NCI-H510A treated with DMSO at 0.1 percent for 48 hours (cell line): ENCODE data around the gene RASAL3.

Experiments
- DNase-seq: peaks from one replicate; lab custom pipeline; 2025; lab: John Stamatoyannopoulos, UW

RASAL3 gene

DNA sequence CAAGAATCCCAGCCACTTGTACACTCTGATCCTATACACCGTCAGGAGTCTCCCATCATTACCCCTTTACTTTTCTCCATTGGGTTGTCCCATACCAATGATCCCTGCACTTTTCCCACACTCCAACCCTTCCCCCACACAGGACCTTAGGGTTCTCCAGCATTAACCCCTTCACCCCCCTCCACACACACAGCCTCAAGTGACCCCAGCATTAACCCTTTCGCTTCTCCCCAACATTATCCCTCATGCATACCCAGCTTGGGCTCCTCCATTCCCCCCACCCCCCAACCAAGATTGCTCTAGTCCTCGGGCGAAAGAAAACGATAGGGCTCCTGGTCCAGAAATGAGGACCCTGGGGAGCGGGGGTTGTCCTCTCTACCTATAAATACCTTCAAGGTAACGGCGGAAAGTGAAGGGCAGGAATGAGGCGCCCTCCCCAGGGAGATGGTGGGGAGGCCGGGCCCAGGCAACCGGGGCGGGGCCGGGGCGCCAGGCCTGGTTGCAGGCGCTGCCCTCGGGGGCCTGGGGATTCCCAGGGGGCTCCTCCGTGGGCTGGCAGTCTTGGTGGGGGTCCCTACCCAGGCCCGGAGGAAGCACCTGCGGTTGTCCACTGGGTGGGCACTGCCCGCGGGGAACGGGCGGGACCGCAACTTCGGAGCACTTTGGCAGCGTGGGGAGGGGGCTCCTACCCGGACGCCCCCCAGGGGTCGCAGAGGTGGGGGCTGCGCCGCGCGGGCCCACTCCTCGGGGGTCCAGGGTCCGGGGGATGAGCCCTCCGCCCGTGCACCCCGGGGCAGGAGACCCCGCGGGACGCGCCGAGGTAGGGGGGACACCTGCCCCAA, 15.3 kb downstream of the RASAL3 start:
- DNase-seq, result no peak

- no peak for DNase-seq
Observed at GRCh38 chr19:15448044-15448777, 16.1 kb downstream of the RASAL3 start.

DNA sequence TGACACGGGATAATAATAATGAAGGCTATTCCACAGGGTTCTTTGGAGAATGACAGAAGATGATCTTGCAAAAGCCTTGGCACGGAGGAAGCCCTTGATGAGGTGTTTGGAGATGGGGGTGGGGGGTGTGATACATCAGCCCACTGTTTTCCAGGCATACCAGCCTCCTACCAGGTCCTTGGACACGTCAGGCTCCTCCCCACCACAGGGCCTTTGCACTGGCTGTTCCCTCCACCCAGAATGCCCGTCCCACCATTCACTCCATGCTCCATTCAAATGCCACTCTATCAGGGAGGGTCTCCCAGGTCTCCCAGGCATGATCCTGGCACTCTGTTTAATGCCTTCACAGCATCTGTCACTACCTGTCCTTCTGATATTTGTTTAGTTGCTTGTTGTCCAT, 17.3 kb downstream of the RASAL3 start:
- no peak for DNase-seq

GRCh38 chr19:15445807-15446376, 18.5 kb downstream of the RASAL3 start:
- DNase-seq, result no peak

- DNase-seq, result no peak
Observed at GRCh38 chr19:15445227-15445605, 19.1 kb downstream of the RASAL3 start.

DNA sequence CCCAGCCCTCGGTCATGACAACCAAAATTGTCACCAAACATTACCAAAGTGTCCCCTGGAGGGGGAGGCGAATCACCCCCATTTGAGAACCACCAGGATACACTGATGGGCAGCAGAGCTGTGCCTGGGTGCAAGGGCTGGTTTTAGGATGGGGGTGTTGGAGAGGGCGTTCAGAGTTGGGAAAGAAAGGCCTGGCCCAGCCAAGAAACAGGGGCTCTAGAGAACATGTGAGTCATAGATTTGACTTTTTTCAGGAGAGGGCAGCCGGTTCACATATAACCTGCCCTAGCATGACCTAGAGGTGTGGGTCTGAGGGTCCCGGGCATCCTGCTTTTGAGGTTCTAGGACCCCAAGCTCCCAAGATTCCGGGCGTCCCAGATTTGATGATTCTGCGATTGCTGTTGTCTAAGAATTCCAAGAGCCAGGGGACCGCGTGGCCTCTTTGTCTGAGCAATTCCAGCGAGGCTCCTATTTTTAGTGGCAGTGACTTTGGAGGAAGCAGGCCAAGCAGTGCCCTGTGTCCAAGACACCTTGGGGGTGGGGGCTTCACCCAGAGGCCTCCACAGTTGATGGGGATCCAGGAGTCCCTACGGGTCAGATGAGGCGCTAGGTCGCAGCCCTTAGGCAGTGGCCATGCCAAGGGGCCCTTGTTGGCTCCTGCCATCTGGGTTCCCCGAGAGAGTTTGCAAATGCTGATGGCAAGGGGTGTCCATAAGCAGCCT, 19.7 kb downstream of the RASAL3 start:
- no peak for DNase-seq

DNA sequence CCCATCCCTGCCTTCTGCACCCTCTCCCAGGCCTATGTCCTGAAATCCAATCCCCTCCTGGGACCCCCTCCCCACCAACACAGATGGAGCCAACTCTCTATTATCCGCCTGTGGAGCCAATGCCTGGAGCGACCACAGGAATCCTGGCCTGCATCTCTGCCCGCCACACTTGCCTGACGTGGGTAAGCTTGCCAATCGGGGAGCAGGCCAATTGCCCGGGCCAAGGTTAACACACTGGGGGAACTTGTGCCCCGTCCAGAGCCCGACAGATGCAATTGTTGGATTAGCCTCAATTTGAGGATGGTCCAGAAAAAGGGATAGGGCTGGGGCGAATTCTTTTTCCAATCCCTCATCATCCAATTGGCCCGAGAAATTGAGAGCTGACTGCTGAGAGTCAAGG, 20.5 kb downstream of the RASAL3 start:
- no peak for DNase-seq

GRCh38 chr19:15443325-15443724, 21.0 kb downstream of the RASAL3 start:
- DNase-seq, result no peak

DNA sequence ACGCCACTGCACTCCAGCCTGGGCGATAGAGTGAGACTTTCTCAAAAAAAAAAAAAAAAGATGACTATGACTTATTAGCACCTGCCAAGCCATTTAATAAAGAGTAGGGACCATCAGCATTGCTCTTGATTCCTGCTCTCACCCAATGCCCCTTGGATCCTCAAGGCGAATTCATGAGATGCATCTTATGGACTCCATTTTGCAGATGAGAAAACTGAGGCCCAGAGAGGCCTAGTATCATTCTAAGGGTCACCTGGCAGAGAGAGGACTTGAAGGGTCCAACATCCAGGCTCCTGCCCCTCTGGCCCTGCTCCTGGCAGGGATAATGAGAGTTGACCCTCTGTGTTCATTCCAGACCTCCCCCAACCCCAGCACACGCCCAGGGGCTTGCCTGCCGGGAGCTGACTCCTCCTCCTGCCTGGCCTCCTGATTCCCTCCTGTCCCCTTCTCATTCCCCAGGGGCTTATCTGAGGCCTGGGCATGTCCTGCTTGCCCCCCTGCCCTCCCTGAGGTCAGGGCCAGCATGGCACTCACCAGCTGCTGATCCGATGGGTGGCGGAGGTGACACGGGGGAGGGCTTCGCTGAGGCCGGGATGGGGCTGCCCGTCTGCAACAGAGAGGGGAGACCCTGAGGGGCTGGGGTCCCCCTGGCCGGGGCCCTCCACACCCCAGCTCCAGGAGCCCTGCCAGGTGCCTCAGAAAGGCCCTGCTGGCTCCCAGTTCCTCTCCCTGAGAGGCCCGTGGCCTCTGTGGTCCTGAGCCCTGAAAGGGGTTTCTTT, 22.0 kb downstream of the RASAL3 start:
- DNase-seq, result no peak

GRCh38 chr19:15441317-15441716, 23.0 kb downstream of the RASAL3 start:
- no peak for DNase-seq

GRCh38 chr19:15439821-15440641, 24.3 kb downstream of the RASAL3 start:
- no peak for DNase-seq

GRCh38 chr19:15439078-15439799, 25.1 kb downstream of the RASAL3 start:
- no peak for DNase-seq

DNA sequence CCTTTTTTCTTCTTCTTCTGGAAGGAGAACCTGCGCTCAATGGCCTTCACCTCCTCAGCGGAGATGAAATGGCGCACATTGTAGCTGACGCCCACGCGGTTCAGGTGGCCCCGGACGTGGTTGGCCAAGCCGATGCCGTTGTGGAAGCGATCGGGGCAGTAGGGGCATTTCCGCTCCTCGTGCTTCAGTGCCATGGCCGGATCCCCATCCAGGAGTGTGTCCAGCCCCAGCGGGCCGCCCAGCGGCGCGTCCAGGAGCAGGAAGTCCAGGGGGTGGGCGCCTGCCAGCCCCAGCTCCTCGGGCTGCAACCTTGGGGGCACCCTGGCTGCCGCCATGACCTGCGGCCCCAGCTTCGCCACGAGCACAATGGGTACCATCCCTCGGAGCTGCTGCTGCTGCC, 25.8 kb downstream of the RASAL3 start:
- DNase-seq, result no peak

GRCh38 chr19:15438124-15438496, 26.2 kb downstream of the RASAL3 start:
- DNase-seq, result no peak

- DNase-seq, result no peak
Observed at GRCh38 chr19:15437355-15438123, 26.8 kb downstream of the RASAL3 start.

DNA sequence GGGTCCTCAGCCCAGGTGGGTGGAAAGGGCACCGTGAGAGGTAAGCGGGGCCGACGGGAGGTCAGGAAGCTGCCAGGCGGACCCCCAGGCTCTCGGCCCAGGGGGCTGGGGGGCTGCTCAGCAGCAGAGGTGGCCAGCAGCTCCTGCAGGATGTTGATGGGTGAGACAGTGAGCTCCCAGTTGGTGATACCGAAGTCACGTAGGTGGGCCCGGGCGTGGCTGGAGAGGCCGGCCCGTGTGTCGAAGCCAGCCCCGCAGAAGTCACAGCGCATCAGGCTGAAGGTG, 27.6 kb downstream of the RASAL3 start:
- DNase-seq, result no peak

DNA sequence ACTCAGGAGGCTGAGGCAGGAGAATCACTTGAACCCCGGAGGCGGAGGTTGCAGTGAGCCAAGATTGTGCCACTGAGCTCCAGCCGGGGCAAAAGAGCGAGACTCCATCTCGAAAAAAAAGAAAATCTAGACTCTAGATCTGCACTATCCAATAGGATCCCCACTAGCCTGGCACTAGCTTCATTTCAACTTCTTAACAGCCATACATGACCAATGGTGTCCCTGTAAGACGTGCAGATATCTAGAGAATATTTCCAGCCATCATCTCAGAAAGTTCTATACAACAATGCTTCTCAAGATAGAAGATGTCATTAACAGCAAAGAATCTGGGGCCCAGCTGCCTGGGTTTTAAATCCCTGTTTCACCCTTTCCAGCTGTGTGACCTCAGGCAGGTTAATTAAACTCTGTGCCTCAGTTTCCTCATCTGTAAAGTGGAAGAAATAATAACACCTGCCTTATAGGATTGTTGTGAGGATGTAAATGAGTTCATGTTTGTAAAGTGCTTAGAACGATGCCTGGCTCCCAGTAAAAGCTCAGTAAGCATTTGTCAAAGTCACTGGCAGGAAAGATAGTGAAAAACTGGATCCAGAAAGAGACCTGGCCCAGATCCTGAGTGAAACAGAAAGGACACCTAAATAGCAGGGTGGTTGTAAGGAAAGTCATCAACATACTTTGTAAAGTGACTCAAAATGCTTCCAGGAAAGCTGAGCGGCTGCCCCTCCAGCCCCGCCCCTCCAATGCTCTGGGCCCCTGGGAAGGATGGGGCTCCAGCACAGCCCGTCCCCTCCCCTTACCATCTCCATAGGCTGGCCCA, 28.1 kb downstream of the RASAL3 start:
- DNase-seq, result no peak

GRCh38 chr19:15433519-15434069, 30.8 kb downstream of the RASAL3 start:
- no peak for DNase-seq
